Immature natural killer cell (primary cell): Measurements from ENCODE around the gene DNASE1L3. TPM values are rescaled to one million over a fixed set of nuclear protein-coding genes. Genes with fewer than 3 reads are reported as not detected.

Experiments
- DNase-seq, 3 donors: peaks; one replicate each; pipeline ENCODE4 v3.0.0; 2022; ENCODE audit warnings: mixed read lengths in 1 of 3
- H3K27ac Mint-ChIP-seq, 6 donors: one replicate each; pipeline ENCODE4 v1.8.0; 2020; ENCODE audit warnings: mixed read lengths in 6 of 6, mild to moderate bottlenecking in 5 of 6, inconsistent platforms in 4 of 6, moderate library complexity in 3 of 6
- H3K27me3 Mint-ChIP-seq, 3 donors: one replicate each; pipeline ENCODE4 v1.8.0; 2020 to 2021; ENCODE audit warnings: low read depth in 3 of 3, mild to moderate bottlenecking in 3 of 3, mixed read lengths in 3 of 3, moderate library complexity in 3 of 3, inconsistent platforms in 1 of 3
- H3K36me3 Mint-ChIP-seq, 3 donors: one replicate each; pipeline ENCODE4 v1.8.0; 2020; ENCODE audit warnings: mixed read lengths in 3 of 3, inconsistent platforms in 2 of 3, mild to moderate bottlenecking in 2 of 3
- H3K4me1 Mint-ChIP-seq, 2 donors: one replicate each; pipeline ENCODE4 v1.8.0; 2020; ENCODE audit warnings: inconsistent platforms in 2 of 2, mild to moderate bottlenecking in 2 of 2, mixed read lengths in 2 of 2, moderate library complexity in 1 of 2
- H3K4me3 Mint-ChIP-seq, 5 donors: one replicate each; pipeline ENCODE4 v1.8.0; 2020; ENCODE audit warnings: mild to moderate bottlenecking in 5 of 5, mixed read lengths in 5 of 5, inconsistent platforms in 3 of 5, moderate library complexity in 3 of 5
- H3K9me3 Mint-ChIP-seq, 6 donors: one replicate each; pipeline ENCODE4 v1.8.0; 2020; ENCODE audit warnings: mild to moderate bottlenecking in 6 of 6, mixed read lengths in 6 of 6, inconsistent platforms in 4 of 6, moderate library complexity in 3 of 6
- polyA plus RNA-seq, 3 donors: library from polyadenylated mRNA; unstranded; fragments of 300-500 nt; fragmentation: Illumina TruSeq; gene quantifications; one replicate each; pipeline ENCODE4 v1.2.3, GENCODE V29; 2021

DNASE1L3 gene
- polyA plus RNA-seq, 3 donors from 2014 or later = 0.40 to 1.7 TPM; not detected in 1

GRCh38 chr3:58144478-58145325, 66.1 kb downstream of the DNASE1L3 start:
- Mint-ChIP-seq H3K4me1 (no peaks in the 10 kb centered on the region), H3K36me3 (peaks cover 0 to 44% (median 12%) of the 10 kb centered on the region in 3 donors), H3K9me3 (no peaks in the 10 kb centered on the region), H3K27me3 (peaks cover 0 to 3% (median 0%) of the 10 kb centered on the region in 3 donors), H3K4me3 (no peak overlapping the region), H3K27ac (no peak overlapping the region)
- DNase-seq = no peak

DNA sequence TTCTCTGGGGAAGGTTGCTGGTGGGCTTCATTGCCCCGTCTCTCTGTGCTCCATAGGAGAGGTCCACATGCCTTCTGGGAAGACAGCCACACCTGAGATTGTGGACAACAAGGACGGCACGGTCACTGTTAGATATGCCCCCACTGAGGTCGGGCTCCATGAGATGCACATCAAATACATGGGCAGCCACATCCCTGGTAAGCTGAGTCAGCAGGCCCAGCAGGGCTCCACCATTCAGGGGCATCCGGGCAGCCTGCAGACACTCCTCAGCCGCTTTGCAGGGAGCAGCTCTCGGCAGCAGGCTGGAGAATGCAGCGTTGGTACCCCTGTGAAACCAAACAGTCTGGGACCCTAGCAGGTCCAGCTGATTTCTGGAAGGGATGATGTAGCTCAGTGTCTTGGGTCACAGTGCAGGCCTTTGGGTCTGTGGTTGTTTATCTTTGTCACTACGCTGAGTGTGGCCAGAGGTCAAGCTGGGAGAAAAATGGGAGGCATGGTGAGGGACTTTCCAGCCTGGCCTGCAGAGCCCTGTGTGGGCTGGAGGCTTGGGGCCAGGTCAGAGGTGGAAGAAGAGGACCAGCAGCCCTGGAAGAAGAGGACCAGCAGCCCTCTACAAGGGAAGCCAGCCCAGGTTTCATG, 67.2 kb downstream of the DNASE1L3 start:
- Mint-ChIP-seq H3K4me1 (no peaks in the 10 kb centered on the region), H3K9me3 (no peaks in the 10 kb centered on the region), H3K36me3 (peaks cover 5 to 41% (median 16%) of the 10 kb centered on the region in 3 donors), H3K4me3 (no peak overlapping the region), H3K27me3 (no peaks in the 10 kb centered on the region), H3K27ac (no peak overlapping the region)
- DNase-seq = no peak

Other genes with a start within 250 kb of the DNASE1L3 start
- gene FLNB, start 202.6 kb downstream of the DNASE1L3 start, polyA plus RNA-seq = 10 to 100 TPM in 1 of 3 donors, 1 to 10 TPM in 1, under 1 TPM in 1; 0.94 to 14.9 (median 7.5) TPM
- gene ABHD6, start 26.8 kb upstream of the DNASE1L3 start, polyA plus RNA-seq = 1 to 10 TPM; 8.5 to 8.7 (median 8.6) TPM
- gene RPP14, start 95.3 kb upstream of the DNASE1L3 start, polyA plus RNA-seq = 1 to 10 TPM; 2.7 to 7.4 (median 3.2) TPM
- 10 to 100 TPM; 12.1 to 27.0 (median 15.0) TPM for gene HTD2, start 95.5 kb upstream of the DNASE1L3 start, polyA plus RNA-seq
- 10 to 100 TPM; 30.3 to 47.5 (median 32.2) TPM for gene PXK, start 121.9 kb upstream of the DNASE1L3 start, polyA plus RNA-seq
- 100 to 1,000 TPM; 101 to 248 (median 113) TPM for gene PDHB, start 222.9 kb upstream of the DNASE1L3 start, polyA plus RNA-seq